ENCODE results near the gene NCOA7. TPM values are rescaled to one million over a fixed set of nuclear protein-coding genes. Genes with fewer than 3 reads are reported as not detected.

The NCOA7 gene
- total and polyA plus RNA-seq, 10 of the 15 experiments (the other 5 are each of a cell fraction or from before 2014, with no cell fraction given), result 18.9 to 50.3 (median 34.2) TPM

GRCh38 chr6:125868678-125869395 lies 78.1 kb downstream of the NCOA7 start:
- intact Hi-C loops (cut with micrococcal nuclease; ENCODE audit: unreplicated experiment) (no loop called here), in situ Hi-C loops (cut with MboI) (no loop called here)
- ChIA-PET POLR2A (no interaction called here), RAD21 (ENCODE audit: unreplicated experiment) (no interaction called here), SMC1A (ENCODE audit: uncharacterized antibody, unreplicated experiment) (no interaction called here), CTCF (interaction anchor here (1.0 to 1.4 kb wide), 2 partner anchors 36 to 75 kb away, joined by 3 to 4 read pairs; no protein-coding TSS in a partner anchor)
- TF ChIP-seq STAT1 (conservative IDR thresholded peaks at IDR 0.05) (no peak), MYC (IDR thresholded peaks at IDR 0.05; ENCODE audit: insufficient read depth, insufficient read length, insufficient replicate concordance, low read length, severe bottlenecking) (no peak), CREM (IDR thresholded peaks at IDR 0.05; ENCODE audit: low read depth) (no peak), LARP7 (IDR thresholded peaks at IDR 0.05) (no peak), CEBPB (IDR thresholded peaks at IDR 0.05; ENCODE audit: borderline replicate concordance in 1 of 2, low read depth in 2 of 2, low read length in 2 of 2) (no peak), ZNF207 (IDR thresholded peaks at IDR 0.05; ENCODE audit: borderline replicate concordance) (no peak), MXI1 (IDR thresholded peaks at IDR 0.05; ENCODE audit: low read depth, low read length) (no peak), BCL11A (IDR thresholded peaks at IDR 0.05; ENCODE audit: low read depth, low read length) (no peak), SREBF1 (IDR thresholded peaks at IDR 0.05; ENCODE audit: low read length) (no peak), NBN (IDR thresholded peaks at IDR 0.05) (no peak), CEBPZ (IDR thresholded peaks at IDR 0.05; ENCODE audit: low read depth, low read length) (no peak), NFYA (IDR thresholded peaks at IDR 0.05; ENCODE audit: borderline replicate concordance, low read depth, low read length) (no peak), TCF7 (IDR thresholded peaks at IDR 0.05; ENCODE audit: borderline replicate concordance) (no peak), RELB (IDR thresholded peaks at IDR 0.05; ENCODE audit: low read depth) (no peak), IRF3 (IDR thresholded peaks at IDR 0.05) (no peak), NR2C2 (IDR thresholded peaks at IDR 0.05; ENCODE audit: borderline replicate concordance, control insufficient read depth, insufficient read length, low read depth) (no peak), SMAD5 (IDR thresholded peaks at IDR 0.05; ENCODE audit: low read depth) (no peak), FOXK2 (IDR thresholded peaks at IDR 0.05) (no peak), TBL1XR1 (IDR thresholded peaks at IDR 0.05; ENCODE audit: low read depth, low read length) (no peak)
- H4K20me1 ChIP-seq (ENCODE audit: control insufficient read depth, insufficient read depth), result no peaks in the 10 kb centered on the region
- no peak overlapping the region for H3K4me2 ChIP-seq (ENCODE audit: control insufficient read depth, insufficient read depth)
- no peaks in the 10 kb centered on the region for H3K27me3 ChIP-seq (replicated peaks in 1 of 2; ENCODE audit: control insufficient read depth in 2 of 2, insufficient read depth in 2 of 2, low read length in 1 of 2)
- H3K9ac ChIP-seq (ENCODE audit: control insufficient read depth, insufficient read depth, low read length), result no peak overlapping the region
- H3K4me1 ChIP-seq (ENCODE audit: control insufficient read depth, insufficient read depth, low read length), result no peaks in the 10 kb centered on the region
- no TSS peak for BruUV-seq (replicated peaks)
- ATAC-seq (no peak), FAIRE-seq (no peak), DNase-seq (ENCODE audit: low read depth, low spot score) (no peak)
- 90% methylated on average over 5 of the region's 5 CpGs for WGBS (ENCODE audit: insufficient coverage, insufficient replicate concordance, low lambda C conversion rate, missing lambda C conversion rate)
- no peak overlapping the region for H3K27ac ChIP-seq (ENCODE audit: control insufficient read depth, insufficient read depth)
- H2AFZ ChIP-seq (ENCODE audit: control insufficient read depth, low read depth, low read length), result no peak overlapping the region
- H3K9me3 ChIP-seq (replicated peaks; ENCODE audit: control insufficient read depth, insufficient read depth, low read length), result no peaks in the 10 kb centered on the region
- no peaks in the 10 kb centered on the region for H3K79me2 ChIP-seq (ENCODE audit: control insufficient read depth, insufficient read depth, low read length)
- peaks cover 0 to 3% of the 10 kb centered on the region in 2 experiments; a peak in 2 of 4 replicates for H3K36me3 ChIP-seq (ENCODE audit: control insufficient read depth in 2 of 2, insufficient read depth in 2 of 2, low read length in 1 of 2)
- H3K4me3 ChIP-seq, result no peak overlapping the region

Measured in GM12878 (cell line).